ENCODE results near the gene PPP1R15A. TPM values are rescaled to one million over a fixed set of nuclear protein-coding genes. Genes with fewer than 3 reads are reported as not detected.
"Not testable (repeated sequence)": the region's sequence is repeated elsewhere in the genome, so short reads cannot be mapped to it uniquely, and the experiment has no call there.

PPP1R15A gene
- total RNA-seq, 2 experiments from 2014 or later = 32.1 to 89.7 TPM

DNA sequence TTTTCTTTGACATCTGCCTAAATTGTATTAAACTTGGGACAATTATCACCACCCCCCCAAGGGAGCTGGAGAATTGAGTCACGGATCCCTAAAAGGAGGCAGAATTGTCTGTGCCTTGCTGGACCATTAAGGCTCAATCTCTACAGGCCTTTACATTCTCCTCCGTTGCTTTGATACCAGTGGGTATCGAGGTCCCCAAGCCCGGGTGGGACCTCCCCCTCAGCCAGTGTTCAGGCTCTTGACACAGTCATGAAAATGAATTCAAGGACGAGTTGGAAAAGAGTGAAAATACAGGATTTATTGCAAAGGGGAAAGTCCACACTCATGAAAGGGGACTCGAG, 5.6 kb downstream of the PPP1R15A start:
- Mint-ChIP-seq H3K27me3 (no peaks in the 10 kb centered on the region), H3K27ac (peak overlapping the region; percentile 46), H3K4me1 (peaks cover 49% of the 10 kb centered on the region), H3K4me3 (no peak overlapping the region), H3K9me3 (ENCODE audit: low read depth) (peaks cover 3% of the 10 kb centered on the region), H3K36me3 (peaks cover 48% of the 10 kb centered on the region)
- CTCF ChIA-PET = interaction anchor here (1.1 to 2.2 kb wide), 2 partner anchors 93 to 116 kb away, joined by 3 to 8 read pairs; partner anchors contain the start of genes GYS1 and RUVBL2
- ATAC-seq = no peak
- DNase-seq = no peak

DNA sequence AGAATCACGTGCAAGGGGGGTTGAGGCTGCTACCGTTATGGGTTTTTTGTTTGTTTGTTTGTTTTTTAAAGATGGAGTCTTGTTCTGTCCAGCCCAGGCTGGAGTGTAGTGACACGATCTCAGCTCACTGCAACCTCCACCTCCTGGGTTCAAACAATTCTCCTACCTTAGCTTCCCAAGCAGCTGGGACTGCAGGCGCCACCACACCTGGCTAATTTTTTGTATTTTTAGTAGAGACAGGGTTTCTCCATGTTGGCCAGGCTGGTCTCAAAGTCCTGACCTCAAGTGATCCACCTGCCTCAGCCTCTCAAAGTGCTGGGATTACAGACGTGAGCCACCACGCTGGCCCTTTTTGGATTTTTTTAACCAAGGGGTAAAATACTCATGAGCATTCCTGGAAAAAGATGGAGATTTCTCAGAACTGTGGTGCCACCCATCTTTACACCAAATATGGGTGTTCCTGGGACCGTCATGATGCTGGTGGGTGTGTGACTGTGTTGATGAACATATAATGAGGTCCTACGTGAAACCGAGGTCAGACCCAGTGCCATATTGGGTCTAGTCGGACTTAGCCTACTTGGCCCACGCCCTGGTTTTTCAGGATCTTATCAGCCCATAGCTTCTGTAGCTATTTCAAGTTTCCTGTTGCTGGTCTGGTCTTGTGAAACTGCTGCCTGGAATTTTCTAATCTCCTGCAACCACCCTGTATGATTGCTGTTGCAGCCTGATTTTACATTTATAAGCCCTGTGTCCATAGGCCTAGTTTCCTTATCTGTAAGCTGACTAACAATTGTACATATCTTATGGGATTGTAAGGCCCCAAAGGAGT, 6.2 kb downstream of the PPP1R15A start:
- CTCF ChIA-PET = interaction anchor here (1.1 to 2.2 kb wide), 4 partner anchors 92 to 320 kb away, joined by 3 to 8 read pairs (median 4); partner anchors contain the start of genes GYS1 and RUVBL2
- ATAC-seq (no peak), DNase-seq (peak; percentile 63)
- H3K9me3 Mint-ChIP-seq (ENCODE audit: low read depth) = peaks cover 3% of the 10 kb centered on the region
- H3K27ac Mint-ChIP-seq = peak overlapping the region; percentile 46
- H3K27me3 Mint-ChIP-seq = no peaks in the 10 kb centered on the region
- peaks cover 44% of the 10 kb centered on the region for H3K4me1 Mint-ChIP-seq
- no peak overlapping the region for H3K4me3 Mint-ChIP-seq
- peaks cover 43% of the 10 kb centered on the region for H3K36me3 Mint-ChIP-seq

DNA sequence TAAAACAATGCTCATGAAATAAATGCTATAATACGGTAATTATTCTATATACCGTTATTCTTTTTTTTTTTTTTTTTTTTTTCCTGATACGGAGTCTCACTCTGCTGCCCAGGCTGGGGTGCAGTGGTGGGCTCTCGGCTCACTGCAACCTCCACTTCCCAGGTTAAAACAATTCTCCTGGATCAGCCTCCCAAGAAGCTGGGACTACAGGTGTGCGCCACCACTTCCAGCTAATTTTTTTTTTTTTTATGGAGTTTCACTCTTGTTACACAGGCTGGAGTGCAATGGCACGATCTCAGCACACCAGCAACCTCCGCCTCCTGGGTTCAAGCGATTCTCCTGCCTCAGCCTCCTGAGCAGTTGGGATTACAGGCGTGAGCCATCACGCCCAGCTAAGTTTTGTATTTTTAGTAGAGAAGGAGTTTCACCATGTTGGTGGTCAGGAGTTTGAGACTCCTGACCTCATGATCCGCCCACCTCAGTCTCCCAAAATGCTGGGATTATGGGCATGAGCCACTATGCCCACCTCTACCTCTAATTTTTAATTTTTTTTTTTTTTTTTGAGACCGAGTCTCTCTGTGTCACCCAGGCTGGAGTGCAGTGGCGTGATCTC, 6.9 kb downstream of the PPP1R15A start:
- Mint-ChIP-seq H3K4me1 (peaks cover 36% of the 10 kb centered on the region), H3K27me3 (no peaks in the 10 kb centered on the region), H3K9me3 (ENCODE audit: low read depth) (peaks cover 3% of the 10 kb centered on the region), H3K27ac (no peak overlapping the region), H3K36me3 (peaks cover 36% of the 10 kb centered on the region), H3K4me3 (no peak overlapping the region)
- ATAC-seq (no peak), DNase-seq (no peak)
- CTCF ChIA-PET = interaction anchor here (1.1 to 1.7 kb wide), 2 partner anchors 91 to 320 kb away, joined by 3 to 6 read pairs; no protein-coding TSS in a partner anchor

DNA sequence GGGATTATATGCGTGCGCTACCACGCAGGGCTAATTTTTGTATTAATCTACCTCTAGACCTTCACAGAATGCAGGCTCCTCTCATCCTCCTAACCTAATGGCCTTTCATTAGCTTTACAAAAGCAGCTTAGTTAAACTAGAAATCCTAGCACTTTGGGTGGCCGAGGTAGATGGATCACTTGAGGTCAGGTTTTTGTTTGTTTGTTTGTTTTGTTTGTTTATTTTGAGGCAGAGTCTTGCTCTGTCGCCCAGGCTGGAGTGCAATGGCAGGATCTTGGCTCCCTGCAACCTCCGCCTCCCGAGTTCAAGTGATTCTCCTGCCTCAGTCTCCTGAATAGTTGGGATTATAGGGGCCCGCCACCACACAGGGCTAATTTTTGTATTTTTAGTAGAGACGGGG, 7.5 kb downstream of the PPP1R15A start:
- H3K36me3 Mint-ChIP-seq = peaks cover 30% of the 10 kb centered on the region
- not testable (repeated sequence) for H3K27me3 Mint-ChIP-seq; ATAC-seq; H3K4me3 Mint-ChIP-seq; H3K9me3 Mint-ChIP-seq (ENCODE audit: low read depth); H3K27ac Mint-ChIP-seq; DNase-seq
- CTCF ChIA-PET = interaction anchor here (1.1 to 1.7 kb wide), 4 partner anchors 8 to 319 kb away, joined by 3 to 6 read pairs (median 6); partner anchors contain the start of gene PPP1R15A
- peaks cover 31% of the 10 kb centered on the region for H3K4me1 Mint-ChIP-seq

DNA sequence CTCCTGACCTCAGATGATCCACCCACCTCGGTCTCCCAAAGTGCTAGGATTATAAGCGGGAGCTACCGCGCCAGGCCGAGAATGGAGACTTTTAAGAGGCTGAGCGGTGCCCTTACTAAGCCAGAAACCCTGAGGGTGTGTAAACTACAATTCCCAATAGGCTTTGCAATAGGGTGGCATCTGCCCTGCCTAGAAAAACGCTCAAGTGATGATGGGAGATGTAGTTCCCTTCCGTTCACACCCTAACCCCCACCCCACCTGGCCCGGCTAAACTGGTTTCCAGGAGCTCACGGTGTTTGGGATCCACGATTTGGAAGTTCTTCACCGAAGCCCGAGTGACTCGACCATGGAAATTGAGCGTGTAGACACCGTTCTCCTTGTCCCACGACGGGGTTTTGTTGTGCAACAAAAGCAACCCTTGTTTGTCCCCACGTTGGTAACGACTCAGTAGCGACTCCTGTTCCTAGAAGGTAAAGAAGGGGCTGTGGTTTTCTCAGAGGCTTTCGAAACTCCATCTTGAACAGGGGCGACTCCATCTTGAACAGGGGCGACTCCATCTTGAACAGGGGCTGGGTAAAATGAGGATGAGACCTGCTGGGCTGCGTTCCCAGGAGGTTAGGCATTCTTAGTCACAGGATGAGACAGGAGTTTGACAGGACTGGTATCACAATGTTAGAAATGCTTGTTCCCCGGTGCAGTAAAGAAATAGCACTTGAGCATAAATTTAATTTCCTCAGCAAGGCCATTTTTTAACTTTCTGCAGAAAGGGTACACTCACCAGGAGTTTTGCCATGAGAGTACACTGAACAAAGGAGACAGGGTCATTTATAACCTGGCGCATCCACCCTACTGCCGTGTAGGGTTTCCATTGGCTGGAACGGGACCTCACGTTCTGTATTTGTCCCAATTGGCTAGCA, 9.8 kb downstream of the PPP1R15A start:
- peaks cover 17% of the 10 kb centered on the region for H3K36me3 Mint-ChIP-seq
- H3K4me1 Mint-ChIP-seq = peaks cover 16% of the 10 kb centered on the region
- H3K9me3 Mint-ChIP-seq (ENCODE audit: low read depth) = peaks cover 3% of the 10 kb centered on the region
- no peak overlapping the region for H3K4me3 Mint-ChIP-seq
- CTCF ChIA-PET = interaction anchor here (1.0 to 1.4 kb wide), 2 partner anchors 10 to 14 kb away, joined by 4 to 5 read pairs; partner anchors contain the start of gene PPP1R15A
- DNase-seq (no peak), ATAC-seq (no peak)
- no peak overlapping the region for H3K27ac Mint-ChIP-seq
- H3K27me3 Mint-ChIP-seq = no peaks in the 10 kb centered on the region

DNA sequence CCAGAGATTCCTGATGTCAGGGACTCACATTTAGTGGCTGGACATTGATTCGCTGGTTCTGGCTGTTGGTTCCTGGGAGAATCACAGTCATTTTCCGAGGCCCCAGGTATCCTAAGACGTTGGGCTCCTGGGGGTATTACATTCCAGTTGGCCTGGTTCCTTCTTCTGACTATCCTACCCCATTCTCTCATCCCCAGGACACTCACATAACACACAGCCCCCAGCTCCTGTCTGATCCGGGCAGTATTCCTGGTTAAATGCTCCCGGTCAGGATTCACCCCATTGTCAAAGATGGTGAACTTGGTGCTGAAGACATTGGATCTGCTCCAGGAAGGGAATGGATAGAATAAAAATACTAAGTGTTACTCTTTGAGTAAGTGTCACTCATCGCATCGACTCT, 11.5 kb downstream of the PPP1R15A start:
- CTCF ChIA-PET = no interaction called here
- no peak for DNase-seq
- H3K27ac Mint-ChIP-seq = no peak overlapping the region
- no peak for ATAC-seq
- no peaks in the 10 kb centered on the region for H3K27me3 Mint-ChIP-seq
- H3K4me3 Mint-ChIP-seq = no peak overlapping the region
- H3K36me3 Mint-ChIP-seq = peaks cover 8% of the 10 kb centered on the region
- H3K4me1 Mint-ChIP-seq = peaks cover 3% of the 10 kb centered on the region
- H3K9me3 Mint-ChIP-seq (ENCODE audit: low read depth) = peaks cover 3% of the 10 kb centered on the region

DNA sequence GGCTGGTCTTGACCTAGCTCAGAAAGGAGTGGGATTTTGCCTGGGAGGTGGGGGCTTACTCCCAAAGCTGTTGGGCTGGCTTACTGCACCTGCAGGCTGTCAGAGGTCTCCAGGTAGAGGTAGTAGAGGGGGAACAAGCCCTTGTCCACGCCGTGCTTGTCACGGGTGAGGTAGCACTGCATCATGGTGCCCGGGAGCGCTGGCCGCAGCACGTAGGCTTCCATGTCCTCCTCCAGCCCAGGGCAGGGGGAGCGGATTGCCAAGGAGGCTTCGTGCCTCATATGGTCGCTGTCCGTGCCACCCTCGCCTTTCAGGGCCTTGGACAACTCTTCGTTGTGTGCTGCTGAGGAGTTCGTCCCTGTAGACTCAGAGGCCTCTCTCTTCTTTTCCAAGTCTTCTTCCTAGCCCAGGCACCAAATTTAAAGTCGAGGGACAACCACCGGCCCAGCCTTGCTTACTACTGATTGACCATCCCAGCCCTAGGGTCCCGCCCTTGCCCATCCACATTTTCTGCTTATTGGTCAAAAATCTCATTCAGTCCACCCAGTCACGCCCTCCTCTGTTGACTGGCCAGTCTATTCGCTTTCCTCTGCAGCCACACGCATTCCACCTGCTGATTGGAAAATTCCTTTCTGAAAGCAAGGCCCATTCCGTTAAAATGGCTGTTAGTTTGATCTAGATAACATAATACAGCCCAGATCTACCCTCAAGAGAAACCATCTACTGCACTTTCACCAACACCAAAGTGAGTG, 15.8 kb downstream of the PPP1R15A start:
- CTCF ChIA-PET = no interaction called here
- Mint-ChIP-seq H3K9me3 (ENCODE audit: low read depth) (no peaks in the 10 kb centered on the region), H3K4me1 (peaks cover 10% of the 10 kb centered on the region), H3K36me3 (no peaks in the 10 kb centered on the region), H3K27me3 (peaks cover 18% of the 10 kb centered on the region), H3K4me3 (no peak overlapping the region), H3K27ac (no peak overlapping the region)
- no peak for ATAC-seq
- DNase-seq = no peak

DNA sequence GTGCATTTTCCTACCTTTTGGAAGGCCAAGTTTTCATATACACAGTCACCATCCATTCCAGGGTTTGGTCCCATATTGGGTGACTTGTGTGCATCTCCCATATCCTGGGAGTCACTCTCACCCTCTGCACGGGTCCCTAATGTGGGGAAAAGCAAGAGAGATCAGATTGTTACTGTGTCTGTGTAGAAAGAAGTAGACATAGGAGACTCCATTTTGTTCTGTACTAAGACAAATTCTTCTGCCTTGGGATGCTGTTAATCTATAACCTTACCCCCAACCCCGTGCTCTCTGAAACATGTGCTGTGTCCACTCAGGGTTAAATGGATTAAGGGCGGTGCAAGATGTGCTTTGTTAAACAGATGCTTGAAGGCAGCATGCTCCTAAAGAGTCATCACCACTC, 17.3 kb downstream of the PPP1R15A start:
- H3K36me3 Mint-ChIP-seq; CTCF ChIA-PET; ATAC-seq; H3K27ac Mint-ChIP-seq; H3K9me3 Mint-ChIP-seq (ENCODE audit: low read depth); H3K4me3 Mint-ChIP-seq; DNase-seq: not testable (repeated sequence)
- H3K4me1 Mint-ChIP-seq = peaks cover 10% of the 10 kb centered on the region
- peaks cover 26% of the 10 kb centered on the region for H3K27me3 Mint-ChIP-seq

DNA sequence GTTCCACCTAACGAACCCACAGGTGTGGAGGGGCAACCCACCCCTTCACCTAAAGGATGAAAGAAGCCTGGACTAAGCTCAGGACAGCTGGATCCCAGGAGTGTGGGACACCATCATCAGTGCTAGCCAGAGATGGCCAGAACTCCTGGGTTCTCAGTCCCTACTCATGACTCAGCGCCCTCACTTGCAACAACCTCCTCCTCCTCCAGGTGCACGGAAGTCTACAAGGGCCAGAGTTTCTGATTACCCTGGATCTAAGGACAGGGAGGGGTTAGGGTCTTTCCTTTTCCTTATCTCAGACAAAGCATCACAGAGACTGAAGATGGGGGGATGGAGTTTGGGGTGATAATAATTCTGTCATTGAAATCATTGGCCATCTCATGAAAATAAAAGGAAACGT, 18.3 kb downstream of the PPP1R15A start:
- Mint-ChIP-seq H3K36me3 (no peaks in the 10 kb centered on the region), H3K27me3 (peaks cover 37% of the 10 kb centered on the region), H3K27ac (no peak overlapping the region), H3K4me3 (no peak overlapping the region), H3K9me3 (ENCODE audit: low read depth) (no peaks in the 10 kb centered on the region), H3K4me1 (peaks cover 15% of the 10 kb centered on the region)
- CTCF ChIA-PET = no interaction called here
- ATAC-seq (no peak), DNase-seq (no peak)

DNA sequence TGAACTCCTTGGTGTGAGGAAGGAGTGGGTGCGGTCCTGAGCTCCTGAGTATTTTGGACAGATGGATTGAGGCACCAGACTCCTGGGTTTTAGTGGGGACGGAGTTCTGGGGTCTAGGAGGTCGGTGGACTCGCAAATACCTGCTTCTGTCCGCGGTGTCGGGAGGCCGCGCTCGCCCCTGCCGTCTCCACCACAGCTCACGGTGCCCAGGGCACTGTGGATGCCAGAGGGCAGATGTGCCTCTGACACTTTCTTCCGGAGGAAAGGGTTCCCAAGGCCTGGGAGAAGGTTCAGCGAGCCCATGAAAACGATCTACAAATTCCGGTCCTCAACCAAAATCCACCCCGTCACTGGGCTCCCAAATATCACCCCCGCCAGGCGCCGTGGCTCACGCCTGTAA, 23.0 kb downstream of the PPP1R15A start:
- H3K4me1 Mint-ChIP-seq = peaks cover 29% of the 10 kb centered on the region
- ATAC-seq (no peak), DNase-seq (no peak)
- peaks cover 48% of the 10 kb centered on the region for H3K27me3 Mint-ChIP-seq
- H3K4me3 Mint-ChIP-seq = no peak overlapping the region
- CTCF ChIA-PET = interaction anchor here (1.8 kb wide), 1 partner anchor 14 kb away, joined by 5 read pairs; no protein-coding TSS in a partner anchor
- H3K27ac Mint-ChIP-seq = no peak overlapping the region
- H3K36me3 Mint-ChIP-seq = peaks cover 3% of the 10 kb centered on the region
- no peaks in the 10 kb centered on the region for H3K9me3 Mint-ChIP-seq (ENCODE audit: low read depth)

DNA sequence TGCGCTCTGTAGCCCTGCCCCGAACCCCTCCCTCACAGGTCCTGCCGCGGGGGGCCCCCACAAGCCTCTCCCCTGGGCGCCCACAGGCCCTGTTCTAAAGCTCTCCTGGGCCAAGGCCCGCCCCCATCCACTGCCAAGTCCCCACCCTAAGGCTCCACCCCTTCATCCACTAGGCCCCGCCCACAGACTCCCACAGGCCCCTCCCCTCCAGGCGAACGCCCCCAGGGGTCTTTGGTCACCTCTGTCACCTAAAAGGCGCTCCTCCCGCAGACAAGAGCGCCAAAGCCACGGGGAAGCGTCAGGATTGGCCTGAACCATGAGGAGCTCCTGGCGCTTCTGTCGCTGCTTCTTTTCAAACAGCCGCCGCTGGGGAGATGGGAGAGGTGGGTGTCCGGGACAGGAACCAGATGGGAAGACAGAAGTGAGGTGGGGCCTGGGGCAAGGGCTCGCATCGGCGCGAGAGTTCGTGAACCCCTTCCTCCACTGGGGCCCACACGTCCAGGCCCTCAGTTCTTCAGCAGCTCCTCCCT, 24.0 kb downstream of the PPP1R15A start:
- peak; percentile 27 for ATAC-seq
- peak; percentile 69 for DNase-seq
- Mint-ChIP-seq H3K4me1 (peaks cover 33% of the 10 kb centered on the region), H3K9me3 (ENCODE audit: low read depth) (no peaks in the 10 kb centered on the region), H3K27me3 (peaks cover 42% of the 10 kb centered on the region), H3K4me3 (no peak overlapping the region), H3K36me3 (peaks cover 10% of the 10 kb centered on the region), H3K27ac (no peak overlapping the region)
- CTCF ChIA-PET = interaction anchor here (0.8 to 1.8 kb wide), 5 partner anchors 10 to 97 kb away, joined by 3 to 8 read pairs (median 4); partner anchors contain the start of gene GYS1

DNA sequence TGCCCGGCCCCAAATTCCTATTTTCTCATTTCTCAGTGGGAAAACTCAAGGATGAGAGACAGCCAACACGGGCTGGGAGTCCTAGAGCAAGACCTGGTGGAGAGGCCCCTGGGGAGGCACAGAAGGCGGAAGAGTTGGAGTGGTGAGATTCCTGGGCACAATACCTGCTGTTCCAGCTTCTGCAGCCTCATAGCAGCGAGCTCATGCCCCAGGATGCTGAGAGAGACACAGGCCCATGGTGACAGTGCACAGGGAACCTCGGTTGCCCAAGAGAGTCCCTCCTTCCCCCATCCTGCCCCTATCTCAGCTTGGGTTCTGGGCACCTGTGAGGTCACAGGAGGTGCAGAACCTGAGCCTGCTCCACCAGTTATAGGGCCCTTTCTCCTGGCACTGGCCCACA, 25.0 kb downstream of the PPP1R15A start:
- Mint-ChIP-seq H3K4me1 (peaks cover 32% of the 10 kb centered on the region), H3K4me3 (no peak overlapping the region), H3K27ac (no peak overlapping the region), H3K36me3 (peaks cover 15% of the 10 kb centered on the region), H3K27me3 (peaks cover 36% of the 10 kb centered on the region), H3K9me3 (ENCODE audit: low read depth) (no peaks in the 10 kb centered on the region)
- no peak for DNase-seq
- no peak for ATAC-seq
- CTCF ChIA-PET = interaction anchor here (0.5 to 1.8 kb wide), 6 partner anchors 11 to 96 kb away, joined by 3 to 8 read pairs (median 4); partner anchors contain the start of gene GYS1
